Endothelial cell of umbilical vein (primary cell): ENCODE results near the gene GPANK1. TPM values are rescaled to one million over a fixed set of nuclear protein-coding genes. Genes with fewer than 3 reads are reported as not detected.

Experiments
- BruUV-seq: library from RNA; stranded (reverse); fragments of 400-500 nt; replicated peaks from 2 replicates; lab custom pipeline; 2021; lab: Mats Ljungman, UMichigan
- CTCF ChIA-PET: fragments of 300-600, 350-600 bp; sonication (Branson Sonifier 250); formaldehyde crosslinking; loops from one replicate; lab custom pipeline; 2021; ENCODE audit warnings: antibody characterized with exemption, inconsistent platforms; lab: Charles Lee
- POLR2A ChIA-PET: fragments of 300-600, 350-600 bp; sonication (Branson Sonifier 250); formaldehyde crosslinking; loops from one replicate; lab custom pipeline; 2021; ENCODE audit warnings: antibody characterized with exemption, inconsistent platforms; lab: Charles Lee
- DNase-seq: peaks from one replicate; pipeline ENCODE4 v3.0.0-alpha.2; 2011; ENCODE audit warnings: low read depth, low spot score
- FAIRE-seq: peaks from 2 replicates; lab custom pipeline; 2011; peaks lifted over from hg19 to GRCh38; lab: Jason Lieb, UNC
- H2AFZ ChIP-seq: 2 replicates; pipeline ENCODE4 v1.6.0; 2012; ENCODE audit warnings: low read depth, low read length, control low read depth, inconsistent platforms
- H3K27ac ChIP-seq: 2 replicates; pipeline ENCODE4 v1.5.1; 2011; ENCODE audit warnings: low read depth, mild to moderate bottlenecking, control low read depth, low read length, moderate library complexity; ENCODE audit not compliant: insufficient read depth
- H3K27me3 ChIP-seq, 2 experiments: 2 replicates each; pipeline versions ENCODE4 v1.6.0 to v1.6.1; 2011; ENCODE audit warnings: low read length in 2 of 2, mixed read lengths in 1 of 2; ENCODE audit not compliant: control insufficient read depth in 2 of 2, insufficient read depth in 2 of 2
- H3K36me3 ChIP-seq, 2 experiments: 2 replicates in 1 of 2; 3 replicates in 1 of 2; pipeline ENCODE4 v1.5.1; 2011; ENCODE audit warnings: low read length in 2 of 2, mild to moderate bottlenecking in 1 of 2, moderate library complexity in 1 of 2; ENCODE audit not compliant: control insufficient read depth in 2 of 2, insufficient read depth in 2 of 2; ENCODE audit errors: extremely low read depth in 1 of 2
- H3K4me1 ChIP-seq: 3 replicates; pipeline ENCODE4 v1.5.1; 2011; ENCODE audit warnings: mild to moderate bottlenecking, low read length; ENCODE audit not compliant: control insufficient read depth, insufficient read depth; ENCODE audit errors: extremely low read depth
- H3K4me2 ChIP-seq: 2 replicates; pipeline ENCODE4 v1.6.1; 2011; ENCODE audit warnings: low read length, control low read depth, mixed read lengths; ENCODE audit not compliant: insufficient read depth
- H3K4me3 ChIP-seq, 3 experiments: fragments of 200-600 bp in 1 of 3; sonication (generic), shearing (Covaris generic) in 1 of 3; replicated peaks in 1 of 3; 2 replicates each; pipeline ENCODE4 v1.5.1; 2011 to 2016; ENCODE audit warnings: control low read depth in 3 of 3, low read length in 3 of 3, mild to moderate bottlenecking in 2 of 3, inconsistent platforms in 1 of 3, low read depth in 1 of 3, moderate library complexity in 1 of 3; ENCODE audit not compliant: insufficient read depth in 1 of 3
- H3K79me2 ChIP-seq: 2 replicates; pipeline ENCODE4 v1.6.0; 2012; ENCODE audit warnings: low read length, inconsistent platforms; ENCODE audit not compliant: control insufficient read depth, insufficient read depth
- H3K9ac ChIP-seq: replicated peaks from 2 replicates; pipeline ENCODE3; 2011; ENCODE audit warnings: low read length, control low read depth; ENCODE audit not compliant: insufficient read depth; ENCODE audit errors: extremely low read depth
- H3K9me1 ChIP-seq: replicated peaks from 3 replicates; pipeline ENCODE4 v1.6.0; 2011; ENCODE audit warnings: mild to moderate bottlenecking, low read length; ENCODE audit not compliant: control insufficient read depth, insufficient read depth; ENCODE audit errors: extremely low read depth
- H3K9me3 ChIP-seq: replicated peaks from 2 replicates; pipeline ENCODE4 v1.5.1; 2012; ENCODE audit warnings: low read length, inconsistent platforms; ENCODE audit not compliant: control insufficient read depth, insufficient read depth
- H4K20me1 ChIP-seq: replicated peaks from 2 replicates; pipeline ENCODE3; 2011; ENCODE audit warnings: mild to moderate bottlenecking, low read length; ENCODE audit not compliant: control insufficient read depth, insufficient read depth; ENCODE audit errors: extremely low read depth
- EZH2 ChIP-seq: IDR thresholded peaks from 2 replicates; pipeline ENCODE4 v1.6.1; 2012; ENCODE audit warnings: borderline replicate concordance, low read depth, mild to moderate bottlenecking, moderate library complexity, low read length, inconsistent platforms; ENCODE audit not compliant: severe bottlenecking
- FOS ChIP-seq: IDR thresholded peaks from 2 replicates; pipeline ENCODE4 v1.6.1; 2011; ENCODE audit warnings: mild to moderate bottlenecking, low read length, moderate library complexity, borderline replicate concordance; ENCODE audit not compliant: insufficient read depth
- GATA2 ChIP-seq: IDR thresholded peaks from 2 replicates; pipeline ENCODE4 v1.7.0; 2011; ENCODE audit warnings: low read depth, mild to moderate bottlenecking, moderate library complexity, mixed read lengths, low read length; ENCODE audit not compliant: insufficient read length, insufficient read depth
- JUN ChIP-seq: IDR thresholded peaks from 2 replicates; pipeline ENCODE4 v1.6.1; 2011; ENCODE audit warnings: borderline replicate concordance, low read depth; ENCODE audit not compliant: insufficient read length, insufficient read depth
- MAX ChIP-seq: IDR thresholded peaks from 2 replicates; pipeline ENCODE4 v1.6.1; 2011; ENCODE audit not compliant: insufficient read depth, insufficient read length
- MYC ChIP-seq: IDR thresholded peaks from one replicate; pipeline ENCODE4 v1.6.1; 2011; ENCODE audit warnings: mild to moderate bottlenecking, low read depth, low read length
- POLR2A ChIP-seq: IDR thresholded peaks from 2 replicates; pipeline ENCODE4 v1.6.1; 2012; ENCODE audit warnings: low read depth, mild to moderate bottlenecking, control low read depth, low read length
- POLR2AphosphoS5 ChIP-seq: IDR thresholded peaks from 2 replicates; pipeline ENCODE4 v1.6.1; 2012; ENCODE audit warnings: low read depth, mild to moderate bottlenecking, control low read depth, low read length, moderate library complexity; ENCODE audit not compliant: insufficient read depth
- dilution Hi-C: fragments of 300-500 bp; cut with MboI; formaldehyde crosslinking; loops from one replicate; pipeline ENCODE4 v1.15.0; 2019; ENCODE audit warnings: low sequenced_read_pairs; ENCODE audit not compliant: extremely low pct_ligation_motif_present
- intact Hi-C: fragments of 100-400 bp; cut with micrococcal nuclease; formaldehyde crosslinking; loops from one replicate; pipeline ENCODE4 v1.10.0; 2022
- polyA plus RNA-seq, 4 experiments: library from polyadenylated mRNA; depleted of rRNA in 3 of 4; stranded (reverse) in 3 of 4; unstranded in 1 of 4; fragments of >200 nt; gene quantifications; 2 replicates each; pipeline versions ENCODE4 v1.2.1 to v1.2.3, GENCODE V29; 2011 to 2012; ENCODE audit warnings: missing spikeins in 1 of 4
- total RNA-seq: library from RNA; stranded (reverse); gene quantifications from 2 replicates; pipeline ENCODE4 v1.2.3, GENCODE V29; 2021
- TF ChIP-seq, protein P1 (sequence below), 2 donors: IDR thresholded peaks; 1 replicate in 1 of 2; 2 replicates in 1 of 2; pipeline ENCODE4 v1.5.1; 2011; ENCODE audit warnings: low read length in 2 of 2, mild to moderate bottlenecking in 2 of 2, moderate library complexity in 2 of 2, control low read depth in 1 of 2, inconsistent platforms in 1 of 2, low read depth in 1 of 2; ENCODE audit not compliant: insufficient read depth in 1 of 2; ENCODE audit errors: extremely low read depth in 1 of 2

Gene GPANK1
- total and polyA plus RNA-seq, 2 donors (not counting 3 experiments of a cell fraction or from before 2014, with no cell fraction given), result 12.6 to 17.5 TPM

DNA sequence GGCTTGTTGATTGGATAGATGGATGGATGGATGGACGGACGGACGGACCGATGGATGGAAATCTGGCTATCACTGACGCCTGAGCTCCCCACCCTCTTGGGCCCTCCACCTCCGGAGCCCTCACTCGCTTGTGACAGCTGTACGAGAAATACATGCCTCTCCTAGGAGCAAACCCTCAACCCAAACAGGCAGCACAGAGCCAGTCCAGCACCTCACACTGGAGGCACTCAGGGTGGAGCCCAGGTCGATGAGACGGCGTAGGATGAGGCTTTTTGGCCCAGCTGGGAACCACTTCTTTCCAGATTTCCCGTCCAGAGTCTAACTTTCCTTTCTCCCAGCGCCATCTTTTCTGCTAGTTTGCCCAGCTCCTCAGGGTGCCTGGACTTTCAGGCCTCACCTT is 18.8 kb upstream of the GPANK1 start:
- H3K27ac ChIP-seq, result no peak overlapping the region
- no peak overlapping the region for H3K4me3 ChIP-seq
- BruUV-seq, result no TSS peak
- no peaks in the 10 kb centered on the region for H3K79me2 ChIP-seq
- dilution Hi-C loops (no loop called here), intact Hi-C loops (no loop called here)
- peaks cover 8% of the 10 kb centered on the region for H3K4me1 ChIP-seq
- H3K27me3 ChIP-seq, result no peaks in the 10 kb centered on the region
- no peak overlapping the region for H3K9ac ChIP-seq
- TF ChIP-seq POLR2AphosphoS5, result no peak
- no peak for TF ChIP-seq GATA2
- TF ChIP-seq JUN, result no peak
- no peak for TF ChIP-seq EZH2
- TF ChIP-seq, protein P1, sequence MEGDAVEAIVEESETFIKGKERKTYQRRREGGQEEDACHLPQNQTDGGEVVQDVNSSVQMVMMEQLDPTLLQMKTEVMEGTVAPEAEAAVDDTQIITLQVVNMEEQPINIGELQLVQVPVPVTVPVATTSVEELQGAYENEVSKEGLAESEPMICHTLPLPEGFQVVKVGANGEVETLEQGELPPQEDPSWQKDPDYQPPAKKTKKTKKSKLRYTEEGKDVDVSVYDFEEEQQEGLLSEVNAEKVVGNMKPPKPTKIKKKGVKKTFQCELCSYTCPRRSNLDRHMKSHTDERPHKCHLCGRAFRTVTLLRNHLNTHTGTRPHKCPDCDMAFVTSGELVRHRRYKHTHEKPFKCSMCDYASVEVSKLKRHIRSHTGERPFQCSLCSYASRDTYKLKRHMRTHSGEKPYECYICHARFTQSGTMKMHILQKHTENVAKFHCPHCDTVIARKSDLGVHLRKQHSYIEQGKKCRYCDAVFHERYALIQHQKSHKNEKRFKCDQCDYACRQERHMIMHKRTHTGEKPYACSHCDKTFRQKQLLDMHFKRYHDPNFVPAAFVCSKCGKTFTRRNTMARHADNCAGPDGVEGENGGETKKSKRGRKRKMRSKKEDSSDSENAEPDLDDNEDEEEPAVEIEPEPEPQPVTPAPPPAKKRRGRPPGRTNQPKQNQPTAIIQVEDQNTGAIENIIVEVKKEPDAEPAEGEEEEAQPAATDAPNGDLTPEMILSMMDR (IDR thresholded peaks at IDR 0.05; ENCODE audit: extremely low read depth in 1 of 2, insufficient read depth in 1 of 2, low read depth in 1 of 2, low read length in 2 of 2), result no peak
- TF ChIP-seq POLR2A, result no peak
- TF ChIP-seq FOS, result no peak
- TF ChIP-seq MYC, result no peak
- no peak for TF ChIP-seq MAX
- no peak for FAIRE-seq
- peaks cover 0 to 20% of the 10 kb centered on the region in 2 experiments for H3K36me3 ChIP-seq
- ChIA-PET POLR2A (no interaction called here), CTCF (interaction anchor here (0.6 to 2.0 kb wide), 4 partner anchors 10 to 146 kb away, joined by 3 to 10 read pairs (median 4); no protein-coding TSS in a partner anchor)
- no peak overlapping the region for H3K4me2 ChIP-seq
- no peak overlapping the region for H2AFZ ChIP-seq
- no peaks in the 10 kb centered on the region for H3K9me1 ChIP-seq
- no peaks in the 10 kb centered on the region for H3K9me3 ChIP-seq
- no peaks in the 10 kb centered on the region for H4K20me1 ChIP-seq
- no peak for DNase-seq
